ENCODE results near the gene RALGAPB.

The RALGAPB gene

GRCh38 chr20:38615283-38615682, 142.6 kb downstream of the RALGAPB start:
- TF ChIP-seq GATA2 (IDR thresholded peaks at IDR 0.05; ENCODE audit: low read depth, low read length): no peak

GRCh38 chr20:38616457-38616856, 143.8 kb downstream of the RALGAPB start:
- TF ChIP-seq GATA2 (IDR thresholded peaks at IDR 0.05; ENCODE audit: low read depth, low read length) (no peak), GATA3 (IDR thresholded peaks at IDR 0.05; ENCODE audit: low read depth, low read length) (no peak)

GRCh38 chr20:38617011-38617829, 144.6 kb downstream of the RALGAPB start:
- TF ChIP-seq GATA3 (IDR thresholded peaks at IDR 0.05; ENCODE audit: low read depth, low read length) (no peak), GATA2 (IDR thresholded peaks at IDR 0.05; ENCODE audit: low read depth, low read length) (no peak)

GRCh38 chr20:38617830-38618196, 145.2 kb downstream of the RALGAPB start:
- TF ChIP-seq GATA2 (IDR thresholded peaks at IDR 0.05; ENCODE audit: low read depth, low read length): no peak
- TF ChIP-seq GATA3 (IDR thresholded peaks at IDR 0.05; ENCODE audit: low read depth, low read length): no peak

GRCh38 chr20:38620441-38620840, 147.8 kb downstream of the RALGAPB start:
- TF ChIP-seq GATA3 (IDR thresholded peaks at IDR 0.05; ENCODE audit: low read depth, low read length): no peak

GRCh38 chr20:38623061-38623460, 150.4 kb downstream of the RALGAPB start:
- TF ChIP-seq GATA3 (IDR thresholded peaks at IDR 0.05; ENCODE audit: low read depth, low read length): no peak
- no peak for TF ChIP-seq GATA2 (IDR thresholded peaks at IDR 0.05; ENCODE audit: low read depth, low read length)

GRCh38 chr20:38624084-38624483, 151.4 kb downstream of the RALGAPB start:
- no peak for TF ChIP-seq GATA2 (IDR thresholded peaks at IDR 0.05; ENCODE audit: low read depth, low read length)
- TF ChIP-seq GATA3 (IDR thresholded peaks at IDR 0.05; ENCODE audit: low read depth, low read length): no peak

GRCh38 chr20:38625896-38626295, 153.3 kb downstream of the RALGAPB start:
- TF ChIP-seq GATA3 (IDR thresholded peaks at IDR 0.05; ENCODE audit: low read depth, low read length): no peak
- TF ChIP-seq GATA2 (IDR thresholded peaks at IDR 0.05; ENCODE audit: low read depth, low read length): no peak

- TF ChIP-seq GATA3 (IDR thresholded peaks at IDR 0.05; ENCODE audit: low read depth, low read length) (no peak), GATA2 (IDR thresholded peaks at IDR 0.05; ENCODE audit: low read depth, low read length) (no peak)
Measured at GRCh38 chr20:38626921-38627659, 154.4 kb downstream of the RALGAPB start.
